Stomach (tissue), 9 donors: ENCODE results near the gene TTF1. TPM values are rescaled to one million over a fixed set of nuclear protein-coding genes. Genes with fewer than 3 reads are reported as not detected.

Source experiments
- DNase-seq, 2 donors: peaks; one replicate each; pipeline versions ENCODE4 v3.0.0 to v3.0.0-alpha.2; 2013 to 2019
- H3K27ac ChIP-seq, 5 donors: fragments of 200-600 bp in 4 of 5; sonication (generic) in 4 of 5; one replicate each; pipeline ENCODE4 v1.5.1; 2013 to 2019; ENCODE audit warnings: mild to moderate bottlenecking in 1 of 5, moderate library complexity in 1 of 5
- H3K27me3 ChIP-seq, 3 donors: fragments of 200-600 bp; sonication (generic); one replicate each; pipeline ENCODE4 v1.5.1; 2017 to 2019; ENCODE audit warnings: mixed run types in 1 of 3
- H3K36me3 ChIP-seq, 4 donors: fragments of 200-600 bp; sonication (generic); 1 replicate in 3 of 4; 2 replicates in 1 of 4; pipeline ENCODE4 v1.5.1; 2016 to 2019
- H3K4me1 ChIP-seq, 4 donors: fragments of 200-600 bp; sonication (generic); one replicate each; pipeline ENCODE4 v1.5.1; 2016 to 2019
- H3K4me3 ChIP-seq, 4 donors: fragments of 200-600 bp; sonication (generic) in 3 of 4; one replicate each; pipeline ENCODE4 v1.5.1; 2016 to 2019; ENCODE audit warnings: mild to moderate bottlenecking in 1 of 4
- H3K9me3 ChIP-seq, 4 donors: fragments of 200-600 bp; sonication (generic); one replicate each; pipeline ENCODE4 v1.5.1; 2016 to 2019
- EP300 ChIP-seq: sonication (generic); formaldehyde crosslinking; IDR thresholded peaks from one replicate; pipeline ENCODE4 v1.6.1; 2017; ENCODE audit warnings: antibody characterized with exemption
- POLR2A ChIP-seq, 4 donors: fragments of 450-650 bp; IDR thresholded peaks; one replicate each; pipeline ENCODE4 v1.6.1; 2016; ENCODE audit warnings: antibody characterized with exemption in 4 of 4, control low read depth in 2 of 4, mild to moderate bottlenecking in 1 of 4, moderate library complexity in 1 of 4
- POLR2AphosphoS5 ChIP-seq, 3 donors: sonication (generic); formaldehyde crosslinking; IDR thresholded peaks; one replicate each; pipeline ENCODE4 v1.6.1; 2016; ENCODE audit warnings: antibody characterized with exemption in 3 of 3
- WGBS, 5 donors: extraction: QIAGEN DNeasy Blood & Tissue Kit in 3 of 5; methylation state at CpG; one replicate each; pipeline versions ENCODE4 v1.1.5 to v1.1.7; 2013 to 2018; 5-methylcytosine and 5-hydroxymethylcytosine counted together
- intact Hi-C: fragments of 100-400 bp; cut with DNase I; formaldehyde crosslinking; loops from one replicate; pipeline ENCODE4 v1.15.1; 2023; ENCODE audit warnings: low total_unique reads
- polyA plus RNA-seq, 3 donors: library from polyadenylated mRNA; stranded (reverse); fragments of 200-250 nt; gene quantifications; one replicate each; pipeline ENCODE4 v1.2.3, GENCODE V29; 2013
- total RNA-seq, 5 donors: library from RNA; depleted of rRNA; stranded (reverse); fragments of >200 nt; gene quantifications; one replicate each; pipeline versions ENCODE4 v1.1.0 to v1.2.3, GENCODE V29; 2014 to 2016
- TF ChIP-seq, protein P1 (sequence below), 7 experiments: fragments of 450-650 bp in 4 of 7; fragments of 200-600 bp in 3 of 7; sonication (generic) in 3 of 7; IDR thresholded peaks; one replicate each; pipeline ENCODE4 v1.5.1; 2016 to 2019; ENCODE audit warnings: antibody characterized with exemption in 7 of 7, control low read depth in 2 of 7, mild to moderate bottlenecking in 1 of 7
- donor health status: healthy with polysubstance abuse.
- donor health status: Bipolar disorder and iron deficiency.
- donor health status: healthy.

Gene TTF1
- total and polyA plus RNA-seq, 8 donors, result 4.0 to 18.5 (median 12.1) TPM

DNA sequence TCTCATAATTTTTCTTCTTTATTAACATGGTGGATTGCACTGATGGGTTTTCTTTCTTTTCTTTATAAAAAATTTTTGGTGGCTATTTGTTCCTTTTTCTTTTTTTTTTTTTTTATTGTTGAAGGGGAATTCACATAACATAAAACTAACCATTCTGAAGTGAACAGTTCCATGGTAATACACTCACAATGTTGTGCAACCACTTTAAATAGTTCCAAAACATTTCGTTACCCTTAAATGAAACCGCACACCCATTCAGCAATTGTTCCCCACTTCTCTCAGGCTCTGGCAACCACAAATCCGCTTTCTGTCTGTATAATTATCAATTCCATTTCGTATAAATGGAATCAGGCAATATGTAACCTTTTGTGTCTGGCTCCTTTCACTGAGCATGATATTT, 40.2 kb downstream of the TTF1 start:
- Histone ChIP-seq H3K9me3 (no peaks in the 10 kb centered on the region), H3K4me3 (no peak overlapping the region), H3K27me3 (no peaks in the 10 kb centered on the region), H3K27ac (no peak overlapping the region), H3K4me1 (no peaks in the 10 kb centered on the region), H3K36me3 (no peaks in the 10 kb centered on the region)
- intact Hi-C loops, result no loop called here
- DNase-seq, result no peak
- 87 to 93% (median 91%) methylated on average over 4 of the region's 4 CpGs for WGBS, 5 donors
- no peak for TF ChIP-seq POLR2AphosphoS5 (IDR thresholded peaks at IDR 0.05)
- TF ChIP-seq POLR2A (IDR thresholded peaks at IDR 0.05), result no peak
- TF ChIP-seq EP300, result no peak
- TF ChIP-seq, protein P1, sequence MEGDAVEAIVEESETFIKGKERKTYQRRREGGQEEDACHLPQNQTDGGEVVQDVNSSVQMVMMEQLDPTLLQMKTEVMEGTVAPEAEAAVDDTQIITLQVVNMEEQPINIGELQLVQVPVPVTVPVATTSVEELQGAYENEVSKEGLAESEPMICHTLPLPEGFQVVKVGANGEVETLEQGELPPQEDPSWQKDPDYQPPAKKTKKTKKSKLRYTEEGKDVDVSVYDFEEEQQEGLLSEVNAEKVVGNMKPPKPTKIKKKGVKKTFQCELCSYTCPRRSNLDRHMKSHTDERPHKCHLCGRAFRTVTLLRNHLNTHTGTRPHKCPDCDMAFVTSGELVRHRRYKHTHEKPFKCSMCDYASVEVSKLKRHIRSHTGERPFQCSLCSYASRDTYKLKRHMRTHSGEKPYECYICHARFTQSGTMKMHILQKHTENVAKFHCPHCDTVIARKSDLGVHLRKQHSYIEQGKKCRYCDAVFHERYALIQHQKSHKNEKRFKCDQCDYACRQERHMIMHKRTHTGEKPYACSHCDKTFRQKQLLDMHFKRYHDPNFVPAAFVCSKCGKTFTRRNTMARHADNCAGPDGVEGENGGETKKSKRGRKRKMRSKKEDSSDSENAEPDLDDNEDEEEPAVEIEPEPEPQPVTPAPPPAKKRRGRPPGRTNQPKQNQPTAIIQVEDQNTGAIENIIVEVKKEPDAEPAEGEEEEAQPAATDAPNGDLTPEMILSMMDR (IDR thresholded peaks at IDR 0.05), result no peak

DNA sequence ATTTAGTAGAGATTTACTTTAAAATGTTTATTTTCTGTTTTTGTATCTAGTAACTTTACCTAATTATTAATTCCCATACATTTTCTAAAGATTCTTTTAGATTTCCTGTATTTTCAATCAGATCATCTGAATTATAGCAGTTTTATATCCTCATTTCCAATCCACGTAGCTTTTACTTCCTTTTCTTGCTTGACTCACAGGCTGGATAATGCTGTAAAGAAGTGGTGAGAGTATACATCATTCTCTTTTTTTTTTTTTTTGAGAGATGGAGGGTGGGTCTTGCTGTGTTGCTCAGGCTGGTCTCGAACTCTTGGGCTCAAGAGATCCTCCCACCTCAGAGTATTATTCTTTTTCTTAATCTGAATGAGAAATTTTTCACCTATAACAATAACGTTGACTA, 40.7 kb downstream of the TTF1 start:
- intact Hi-C loops, result no loop called here
- no peaks in the 10 kb centered on the region for H3K27me3 ChIP-seq
- no peaks in the 10 kb centered on the region for H3K4me1 ChIP-seq
- 50 to 76% (median 65%) methylated on average over 3 of the region's 3 CpGs for WGBS, 5 donors
- no peak for DNase-seq
- H3K4me3 ChIP-seq, result no peak overlapping the region
- H3K36me3 ChIP-seq, result no peaks in the 10 kb centered on the region
- H3K27ac ChIP-seq, result no peak overlapping the region
- TF ChIP-seq EP300 (no peak), POLR2AphosphoS5 (IDR thresholded peaks at IDR 0.05) (no peak), POLR2A (IDR thresholded peaks at IDR 0.05) (no peak)
- TF ChIP-seq, protein P1 (IDR thresholded peaks at IDR 0.05), result no peak
- no peaks in the 10 kb centered on the region for H3K9me3 ChIP-seq

DNA sequence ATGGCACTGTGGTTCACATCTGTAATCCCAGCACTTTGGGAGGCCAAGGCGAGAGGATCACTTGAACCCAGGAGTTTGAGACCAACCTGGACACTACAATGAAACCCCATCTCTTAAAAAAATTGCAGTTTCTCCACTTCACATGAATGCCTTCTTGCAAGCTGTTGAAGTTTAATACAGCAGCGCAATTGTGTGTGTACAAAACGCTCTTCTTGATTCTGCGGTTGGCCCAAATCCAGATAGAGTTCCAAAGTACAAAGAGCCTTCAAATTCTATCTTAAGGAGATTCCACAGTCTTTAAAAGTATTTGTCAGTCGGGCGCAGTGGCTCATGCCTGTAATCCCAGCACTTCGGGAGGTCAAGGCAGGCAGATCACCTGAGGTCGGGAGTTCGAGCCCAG, 42.6 kb downstream of the TTF1 start:
- TF ChIP-seq POLR2AphosphoS5 (IDR thresholded peaks at IDR 0.05), result no peak
- TF ChIP-seq EP300, result no peak
- no peak for TF ChIP-seq POLR2A (IDR thresholded peaks at IDR 0.05)
- TF ChIP-seq, protein P1 (IDR thresholded peaks at IDR 0.05), result no peak
- intact Hi-C loops, result no loop called here
- DNase-seq, result no peak

DNA sequence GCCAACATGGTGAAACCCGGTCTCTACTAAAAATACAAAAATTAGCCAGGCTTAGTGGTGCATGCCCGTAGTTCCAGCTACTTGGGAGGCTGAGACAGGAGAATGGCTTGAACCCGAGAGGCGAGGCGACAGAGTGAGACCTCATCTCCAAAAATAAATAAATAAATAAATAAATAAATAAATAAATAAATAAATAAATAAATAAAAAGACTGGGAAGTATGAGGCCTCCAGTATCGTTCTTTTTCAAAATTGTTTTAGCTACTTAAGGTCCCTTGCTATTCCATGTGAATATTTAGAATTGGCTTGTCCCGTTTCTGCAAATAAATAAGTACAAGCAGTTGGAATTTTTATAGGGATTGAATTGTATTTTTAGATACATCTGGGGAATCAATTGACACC, 48.9 kb downstream of the TTF1 start:
- Histone ChIP-seq H3K27me3 (no peaks in the 10 kb centered on the region), H3K9me3 (no peaks in the 10 kb centered on the region), H3K4me3 (no peak overlapping the region), H3K27ac (no peak overlapping the region), H3K36me3 (peaks cover 6 to 7% (median 6%) of the 10 kb centered on the region in 4 donors), H3K4me1 (peaks cover 10 to 18% (median 14%) of the 10 kb centered on the region in 4 donors)
- 87 to 92% (median 89%) methylated on average over 7 of the region's 7 CpGs for WGBS, 5 donors
- no peak for DNase-seq
- TF ChIP-seq EP300 (no peak), POLR2AphosphoS5 (IDR thresholded peaks at IDR 0.05) (no peak), POLR2A (IDR thresholded peaks at IDR 0.05) (no peak)
- TF ChIP-seq, protein P1 (IDR thresholded peaks at IDR 0.05), result no peak
- intact Hi-C loops, result no loop called here

More for the DNA sequence above, 42.6 kb downstream of the TTF1 start:
- WGBS, 5 donors, result 82 to 87% (median 86%) methylated on average over 9 of the region's 9 CpGs
- Histone ChIP-seq H3K36me3 (no peaks in the 10 kb centered on the region), H3K27ac (no peak overlapping the region), H3K9me3 (no peaks in the 10 kb centered on the region), H3K4me1 (no peaks in the 10 kb centered on the region), H3K4me3 (no peak overlapping the region), H3K27me3 (no peaks in the 10 kb centered on the region)
